KOPT-K1 (cell line): ENCODE data around the gene GRID1.

Experiments used
- H3K27ac ChIP-seq: fragments of 200-600 bp; sonication (generic); 2 replicates; pipeline ENCODE4 v1.5.1; 2016; ENCODE audit warnings: antibody characterized with exemption, mild to moderate bottlenecking, low read depth, low read length; ENCODE audit not compliant: poor library complexity, severe bottlenecking
- H3K36me3 ChIP-seq: fragments of 200-600 bp; sonication (generic); 2 replicates; pipeline ENCODE4 v1.5.1; 2017; ENCODE audit warnings: antibody characterized with exemption, mild to moderate bottlenecking, low read length, moderate library complexity; ENCODE audit not compliant: insufficient read depth
- H3K9me3 ChIP-seq: fragments of 200-600 bp; sonication (generic); 2 replicates; pipeline ENCODE4 v1.5.1; 2017; ENCODE audit warnings: antibody characterized with exemption, low read length, mild to moderate bottlenecking; ENCODE audit not compliant: insufficient read depth, poor library complexity, severe bottlenecking

Gene GRID1

DNA sequence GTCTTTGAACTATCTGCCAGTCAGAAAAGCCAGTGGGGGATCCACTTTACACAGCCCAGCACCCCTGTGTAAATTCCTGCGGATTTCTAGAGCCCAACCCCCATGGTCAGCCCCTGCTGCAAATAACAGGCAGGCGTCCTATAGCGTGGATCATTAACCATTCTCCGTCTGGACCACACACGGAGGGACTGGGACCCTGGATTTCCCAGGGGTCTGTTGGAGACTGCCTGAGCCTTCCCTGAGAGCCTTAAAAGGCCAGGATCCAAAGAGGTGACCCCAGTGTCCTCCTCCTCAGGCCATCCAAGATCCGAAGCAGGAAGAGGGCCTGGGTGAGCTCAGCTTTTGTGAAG is 11.2 kb upstream of the GRID1 start:
- no peak overlapping the region for H3K27ac ChIP-seq
- H3K36me3 ChIP-seq: no peaks in the 10 kb centered on the region
- no peaks in the 10 kb centered on the region for H3K9me3 ChIP-seq

DNA sequence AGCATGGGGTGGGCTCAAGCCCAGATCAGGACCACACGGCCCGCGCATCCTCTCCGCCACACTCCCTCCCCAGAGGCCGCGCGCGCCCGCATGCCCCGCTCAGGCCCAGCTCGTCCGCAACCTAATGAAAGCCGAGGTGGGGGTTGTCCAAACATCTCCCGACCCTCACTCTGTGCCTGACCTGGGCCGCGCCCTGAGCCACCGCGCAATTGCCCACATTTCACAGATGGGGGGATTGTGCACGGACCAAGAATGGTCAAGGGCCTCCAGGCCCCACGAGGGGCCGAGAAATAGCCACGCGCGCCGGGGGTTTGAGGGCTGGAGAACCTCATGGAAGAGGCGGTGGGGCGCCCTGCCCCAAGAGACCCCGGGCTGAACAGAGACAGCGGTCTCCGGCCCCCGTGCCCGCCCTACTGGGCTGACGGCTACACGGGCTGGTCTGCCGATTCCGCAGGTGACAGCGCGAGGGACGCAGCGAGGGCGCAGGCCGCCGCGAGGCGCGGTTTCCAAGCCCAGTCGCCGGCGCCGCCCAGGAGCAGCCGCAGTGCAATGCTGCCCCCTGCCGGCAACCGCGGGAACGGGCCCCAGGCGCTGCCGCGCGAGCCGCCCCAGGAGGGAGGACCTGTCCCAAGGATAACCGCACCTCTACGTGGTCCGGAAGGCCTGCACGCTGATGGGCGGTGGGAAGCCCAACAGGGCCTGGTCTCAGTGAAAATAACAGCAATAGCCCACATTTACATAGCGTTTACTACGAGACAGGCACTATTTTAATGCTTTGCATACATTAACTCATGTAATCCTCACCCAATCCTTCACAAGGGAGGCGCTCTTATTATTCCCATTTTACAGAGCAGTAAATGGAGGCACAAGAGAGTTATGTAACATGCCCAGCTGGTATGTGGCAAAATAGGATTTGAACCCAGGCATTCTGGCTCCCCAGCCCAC is 10.5 kb upstream of the GRID1 start:
- H3K9me3 ChIP-seq: no peaks in the 10 kb centered on the region
- no peaks in the 10 kb centered on the region for H3K36me3 ChIP-seq
- H3K27ac ChIP-seq: no peak overlapping the region

DNA sequence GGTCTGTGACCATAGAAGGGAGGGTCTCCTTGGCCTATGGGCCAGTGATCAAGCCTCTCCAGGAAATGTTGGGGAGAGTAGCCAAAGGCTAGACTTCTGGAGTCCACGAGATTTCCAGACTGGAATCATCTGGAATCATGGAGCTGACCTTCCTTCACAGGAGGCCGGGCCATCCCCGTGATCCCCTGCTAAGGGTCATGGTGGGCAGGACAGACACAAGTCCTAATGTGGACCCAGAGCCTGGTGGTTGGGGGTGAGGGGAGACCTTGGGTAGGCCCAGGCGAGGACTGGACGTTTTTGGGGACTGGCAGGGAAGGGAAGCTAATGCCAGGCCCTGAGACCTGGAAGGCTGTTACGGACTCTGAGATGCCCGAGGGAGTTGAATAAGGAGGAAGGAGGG is 9.8 kb upstream of the GRID1 start:
- Histone ChIP-seq H3K9me3 (no peaks in the 10 kb centered on the region), H3K27ac (no peak overlapping the region)

DNA sequence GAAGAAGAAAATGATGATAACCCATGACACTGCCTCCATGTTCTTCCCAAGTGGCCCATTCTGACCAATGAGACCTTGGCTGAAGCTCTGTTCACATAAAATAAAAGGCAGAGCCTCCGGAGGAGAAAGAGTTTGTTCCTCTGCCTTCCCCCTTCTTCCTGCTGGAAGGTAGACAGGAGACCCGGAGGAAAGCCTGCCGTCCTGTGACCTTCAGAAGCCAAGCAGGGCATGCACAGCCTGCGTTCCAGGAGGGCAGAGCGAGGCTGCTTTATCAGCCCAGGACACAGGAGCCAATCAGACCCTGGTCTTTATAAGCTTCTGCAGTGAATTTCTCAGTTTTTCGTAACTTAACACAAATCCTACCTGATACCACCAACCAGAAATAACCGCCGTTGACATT is 8.6 kb upstream of the GRID1 start:
- H3K36me3 ChIP-seq: no peaks in the 10 kb centered on the region
- no peaks in the 10 kb centered on the region for H3K9me3 ChIP-seq
- no peak overlapping the region for H3K27ac ChIP-seq

More for the DNA sequence above, 9.8 kb upstream of the GRID1 start:
- H3K36me3 ChIP-seq: no peaks in the 10 kb centered on the region

DNA sequence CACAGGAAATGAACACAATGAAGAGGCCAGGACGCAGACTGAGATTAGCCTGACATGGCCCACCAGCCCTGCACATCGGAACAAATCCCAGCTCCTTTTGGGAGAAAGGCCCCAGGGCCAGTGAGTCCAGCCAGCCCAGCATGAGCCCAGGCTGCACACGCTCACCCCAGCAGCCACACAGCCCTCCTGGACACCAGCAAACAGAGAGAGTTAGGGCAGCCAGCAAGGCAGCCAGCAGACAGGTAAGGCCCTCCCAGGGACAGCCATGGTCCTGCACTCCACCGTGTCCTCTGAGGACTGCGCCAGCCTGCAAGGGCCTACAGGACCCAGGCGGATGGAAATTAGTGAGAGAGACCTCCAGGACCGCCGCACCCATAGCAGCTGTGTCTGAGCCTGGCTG is 8.1 kb upstream of the GRID1 start:
- Histone ChIP-seq H3K36me3 (no peaks in the 10 kb centered on the region), H3K27ac (no peak overlapping the region), H3K9me3 (no peaks in the 10 kb centered on the region)

DNA sequence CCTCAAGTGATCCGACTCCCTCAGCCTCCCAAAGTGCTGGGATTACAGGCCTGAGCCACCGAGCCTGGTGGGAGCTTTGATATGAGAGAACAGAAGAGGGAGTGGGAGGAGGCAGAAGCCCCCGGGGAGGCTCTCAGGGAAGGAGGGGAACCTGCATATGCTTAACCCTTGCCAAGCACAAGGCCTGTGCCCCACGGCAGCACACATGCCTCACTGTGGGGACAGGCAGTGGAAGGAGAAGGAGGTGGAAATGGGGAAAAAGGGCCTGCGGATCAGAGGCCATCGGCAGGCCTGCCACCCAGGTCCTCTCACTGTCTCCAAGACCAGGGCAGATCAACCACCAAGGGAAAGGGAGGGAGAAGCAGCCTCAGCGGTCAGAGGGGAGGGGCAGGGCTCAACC is 7.2 kb upstream of the GRID1 start:
- Histone ChIP-seq H3K27ac (no peak overlapping the region), H3K9me3 (no peaks in the 10 kb centered on the region), H3K36me3 (no peaks in the 10 kb centered on the region)

DNA sequence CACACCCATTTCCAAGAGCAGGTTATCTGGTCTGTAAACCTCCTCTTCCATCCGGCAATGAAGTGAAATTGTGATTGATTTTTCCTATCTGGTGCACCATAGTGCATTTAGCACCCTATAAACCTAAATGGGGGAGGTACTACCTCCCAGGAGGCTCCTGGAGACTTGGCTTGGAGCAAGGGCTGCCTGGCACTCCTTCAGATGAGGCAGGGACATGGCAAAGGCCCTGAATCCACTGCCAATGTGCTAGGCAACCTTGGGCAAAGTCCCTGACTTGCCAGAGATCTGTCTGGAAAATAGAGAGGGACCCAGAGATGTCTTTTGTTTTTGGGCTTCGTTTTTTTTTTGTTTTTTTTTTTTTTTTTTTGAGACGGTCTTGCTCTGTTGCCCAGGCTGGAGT is 6.7 kb upstream of the GRID1 start:
- Histone ChIP-seq H3K9me3 (no peaks in the 10 kb centered on the region), H3K36me3 (no peaks in the 10 kb centered on the region), H3K27ac (no peak overlapping the region)

DNA sequence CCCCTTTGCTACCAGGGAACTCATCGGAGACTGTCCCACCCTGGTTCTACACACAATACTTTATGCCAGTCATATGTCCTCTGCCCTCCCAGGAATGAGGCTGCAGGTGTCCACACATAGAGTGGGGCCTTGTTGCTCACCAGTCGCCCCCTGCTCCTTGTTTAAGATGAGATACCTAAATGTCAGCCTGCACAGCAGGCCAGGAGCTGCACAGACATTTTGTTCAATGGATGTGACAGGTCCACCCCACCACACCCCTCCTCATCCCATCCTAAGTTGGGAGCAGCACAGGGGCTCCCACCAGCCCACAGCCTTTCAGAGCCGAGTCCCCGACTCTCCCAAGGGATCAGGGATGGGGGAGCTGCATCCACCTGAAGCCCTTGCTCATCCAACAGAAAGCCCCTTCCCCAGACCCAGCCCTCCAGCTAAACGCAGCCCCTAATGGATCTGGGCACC is 6.2 kb upstream of the GRID1 start:
- Histone ChIP-seq H3K9me3 (no peaks in the 10 kb centered on the region), H3K36me3 (no peaks in the 10 kb centered on the region), H3K27ac (no peak overlapping the region)

DNA sequence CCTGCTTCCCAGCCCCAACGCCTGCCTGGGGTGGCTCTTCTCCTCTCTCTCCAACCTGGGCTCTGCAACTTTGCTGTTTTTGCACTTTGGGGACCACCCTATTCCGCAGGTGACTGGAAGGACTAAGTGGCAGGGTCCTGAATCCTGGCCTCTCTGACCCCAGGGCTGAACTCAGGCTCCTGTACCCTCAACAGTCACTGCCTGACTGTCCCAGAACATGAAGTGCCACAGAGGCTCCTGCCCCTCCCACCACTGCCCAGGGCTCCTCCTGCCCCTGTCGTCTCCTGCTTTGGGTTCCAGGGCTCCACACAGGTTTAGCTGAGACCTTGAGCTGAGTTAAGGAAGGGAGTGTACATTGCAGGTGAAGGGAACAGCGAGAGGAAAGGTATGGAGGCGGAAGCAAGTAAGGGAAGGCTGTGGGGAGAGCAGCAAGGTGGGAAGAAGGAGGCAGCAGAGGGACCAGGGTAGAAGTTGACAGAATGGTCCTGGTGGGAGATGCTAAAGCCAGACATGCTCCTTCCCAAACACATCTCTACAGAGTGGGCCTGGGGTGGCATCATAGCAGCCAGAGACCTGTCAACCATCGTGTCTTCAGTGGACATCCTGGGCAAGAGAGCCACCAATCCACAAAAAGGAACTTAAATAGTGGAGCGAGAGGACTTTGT is 5.7 kb upstream of the GRID1 start:
- Histone ChIP-seq H3K36me3 (no peaks in the 10 kb centered on the region), H3K27ac (no peak overlapping the region), H3K9me3 (no peaks in the 10 kb centered on the region)

DNA sequence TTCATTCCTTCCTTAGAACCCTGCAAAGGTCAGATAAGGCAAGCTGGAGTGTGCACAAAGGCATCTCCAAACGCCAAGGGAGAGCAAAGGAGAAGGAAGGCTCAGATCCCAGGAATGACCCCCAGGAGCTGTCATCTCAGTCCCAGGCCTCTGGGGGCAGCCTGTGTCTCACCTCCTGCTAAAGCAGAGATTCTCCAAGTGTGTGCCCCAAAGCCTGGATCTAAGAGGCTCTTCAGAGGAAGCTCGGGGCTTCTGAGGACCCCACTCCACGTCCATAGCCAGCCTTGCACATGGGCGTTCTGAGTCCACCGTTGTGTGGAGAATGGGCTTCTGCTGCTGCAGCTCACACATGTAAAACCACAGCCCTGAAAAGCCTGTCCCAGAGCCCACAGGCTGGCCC is 5.1 kb upstream of the GRID1 start:
- H3K27ac ChIP-seq: no peak overlapping the region
- no peaks in the 10 kb centered on the region for H3K36me3 ChIP-seq
- no peaks in the 10 kb centered on the region for H3K9me3 ChIP-seq

DNA sequence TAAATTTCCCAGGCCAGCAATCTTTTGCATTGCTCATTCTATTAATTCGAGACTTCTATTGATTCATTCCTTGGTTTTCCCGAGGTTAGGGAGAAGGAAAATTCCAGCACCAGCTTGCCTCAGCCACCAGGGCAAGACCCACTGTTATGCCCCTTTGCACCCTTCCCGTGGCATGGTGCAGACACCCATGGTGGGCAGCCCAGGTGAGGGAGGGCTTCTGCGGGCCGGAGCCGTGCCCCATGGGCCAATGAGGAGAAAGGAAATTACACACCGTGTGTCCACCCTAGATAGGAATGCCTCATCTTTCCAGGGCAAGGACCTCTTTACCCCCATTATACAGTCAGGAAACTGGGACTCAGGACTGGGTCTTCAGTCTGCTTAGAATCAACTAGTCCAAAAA is 4.5 kb upstream of the GRID1 start:
- Histone ChIP-seq H3K36me3 (no peaks in the 10 kb centered on the region), H3K9me3 (no peaks in the 10 kb centered on the region), H3K27ac (no peak overlapping the region)

DNA sequence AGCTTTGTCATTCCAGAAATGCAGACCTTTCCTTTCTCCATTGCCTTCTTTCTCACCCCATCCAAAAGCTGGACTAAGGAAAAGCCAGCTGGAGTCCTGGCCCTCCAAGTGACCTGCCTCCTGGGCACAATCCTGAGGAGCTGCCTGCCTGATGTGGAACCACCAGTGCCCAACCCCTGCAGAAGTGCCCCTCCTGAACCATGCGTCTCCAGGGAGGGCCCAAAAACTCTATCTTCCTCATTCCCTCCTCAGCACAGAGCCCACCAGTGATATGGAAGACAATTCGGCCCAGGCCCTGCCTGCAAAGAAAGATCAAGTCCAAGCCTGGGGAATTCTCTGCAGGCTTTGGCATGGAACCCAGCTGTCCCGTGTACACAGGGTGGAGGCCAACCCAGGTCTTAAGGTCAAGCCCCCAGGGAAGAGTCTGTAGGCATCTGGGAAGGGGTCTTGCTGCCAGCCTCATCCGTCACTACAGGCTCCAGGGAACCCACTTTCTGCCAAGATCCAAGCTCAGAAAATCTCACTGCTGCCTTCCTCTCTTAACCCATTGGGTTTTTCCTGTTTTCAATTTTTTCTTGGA is 3.5 kb upstream of the GRID1 start:
- Histone ChIP-seq H3K9me3 (no peaks in the 10 kb centered on the region), H3K27ac (no peak overlapping the region), H3K36me3 (no peaks in the 10 kb centered on the region)

DNA sequence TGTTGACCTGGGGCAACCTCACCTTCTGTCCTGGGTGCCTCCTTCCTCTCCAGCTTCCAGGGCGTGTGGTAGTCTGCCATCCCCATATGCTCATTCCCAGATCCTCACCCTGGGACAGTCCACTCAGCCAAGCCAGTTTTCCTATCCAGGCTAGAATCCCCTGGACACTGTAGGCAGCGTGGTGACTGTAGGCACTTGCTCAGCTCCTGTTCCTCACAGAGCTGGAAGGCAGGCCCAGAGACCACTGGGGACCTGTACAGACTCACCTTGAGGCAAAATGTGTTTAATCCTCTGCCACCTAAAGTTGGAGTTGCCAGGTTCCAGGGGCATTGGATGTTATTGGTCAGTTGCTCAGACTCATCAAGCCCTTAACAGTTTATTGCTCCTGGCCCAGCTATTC is 2.4 kb upstream of the GRID1 start:
- H3K27ac ChIP-seq: no peak overlapping the region
- H3K9me3 ChIP-seq: no peaks in the 10 kb centered on the region
- H3K36me3 ChIP-seq: no peaks in the 10 kb centered on the region

DNA sequence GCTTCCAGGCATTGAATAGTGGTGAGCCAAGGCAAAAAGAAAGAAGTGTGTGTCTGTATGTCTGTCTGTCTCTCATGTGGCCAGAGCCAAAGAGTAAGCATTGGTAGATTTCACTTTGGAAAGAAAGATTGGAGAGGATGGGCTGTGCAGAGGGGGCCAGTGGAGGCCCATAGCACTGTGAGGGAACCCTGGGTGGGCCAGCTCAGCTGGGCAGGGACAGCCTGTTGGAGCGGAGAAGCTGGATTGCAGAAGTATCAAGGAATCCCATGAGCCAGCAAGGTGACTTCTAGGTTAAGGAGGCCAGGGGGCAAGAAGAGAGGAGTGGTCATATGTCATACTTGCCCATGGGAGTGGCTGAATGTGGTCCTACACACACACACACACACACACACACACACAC is 1.5 kb upstream of the GRID1 start:
- H3K27ac ChIP-seq: no peak overlapping the region

DNA sequence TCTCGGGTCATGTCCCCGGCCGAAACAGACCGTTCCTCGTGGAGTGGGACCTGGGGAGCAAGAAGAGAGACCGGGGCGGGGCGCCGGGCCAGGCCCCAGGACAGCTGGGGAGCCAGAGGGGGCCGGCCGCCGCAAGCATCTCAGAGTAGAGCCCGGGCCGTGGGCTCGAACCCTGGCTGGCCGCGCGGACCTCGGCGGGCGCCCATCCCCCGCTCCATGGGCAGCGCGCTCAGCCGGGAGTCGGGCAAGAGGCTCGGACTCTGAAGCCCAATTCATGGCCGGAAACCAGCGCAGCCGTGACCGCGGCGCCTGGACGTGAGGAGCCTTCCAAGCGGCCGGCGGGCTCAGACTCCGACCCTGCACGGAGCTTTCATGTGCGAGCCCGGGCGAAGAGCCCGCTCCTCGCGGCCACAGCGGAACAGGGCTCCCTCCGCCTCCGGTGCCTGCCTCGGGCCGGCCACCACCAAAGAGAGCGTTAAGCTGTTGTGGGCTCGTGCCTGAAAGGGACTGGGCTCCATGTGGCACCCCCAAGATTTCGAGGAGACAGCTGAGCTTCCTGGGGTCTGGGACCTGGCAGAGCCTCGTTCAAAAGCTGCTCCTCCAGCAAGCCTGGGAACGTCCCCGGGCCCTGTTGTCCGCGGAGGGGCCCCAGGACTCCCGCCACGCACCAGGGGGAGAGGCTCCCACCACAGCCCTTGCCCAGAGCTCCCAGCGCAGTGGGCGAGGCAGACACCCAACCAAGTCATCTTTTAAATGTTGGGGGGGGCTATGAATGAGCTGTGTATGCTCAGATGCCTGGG is 757 bp upstream of the GRID1 start:
- Histone ChIP-seq H3K27ac (no peak overlapping the region), H3K36me3 (no peaks in the 10 kb centered on the region), H3K9me3 (no peaks in the 10 kb centered on the region)

More for the DNA sequence above, 1.5 kb upstream of the GRID1 start:
- H3K36me3 ChIP-seq: no peaks in the 10 kb centered on the region
- no peaks in the 10 kb centered on the region for H3K9me3 ChIP-seq
